Body of pancreas (tissue), 4 donors: ENCODE results near the gene ALLC. TPM values are rescaled to one million over a fixed set of nuclear protein-coding genes. Genes with fewer than 3 reads are reported as not detected.

Experiments
- ATAC-seq: fragments of 150-250 bp; one replicate; pipeline ENCODE4 v1.9.1; 2016
- DNase-seq, 4 donors: peaks; one replicate each; pipeline ENCODE4 v3.0.0-alpha.2; 2019
- H3K27ac ChIP-seq, 4 donors: fragments of 200-600 bp; sonication (generic); 1 replicate in 3 of 4; 2 replicates in 1 of 4; pipeline versions ENCODE4 v1.5.1 to v1.6.1; 2016 to 2019; ENCODE audit warnings: mild to moderate bottlenecking in 1 of 4, mixed read lengths in 1 of 4, moderate library complexity in 1 of 4
- H3K27me3 ChIP-seq, 2 donors: fragments of 200-600 bp; sonication (generic); one replicate each; pipeline ENCODE4 v1.6.0; 2016; ENCODE audit warnings: mild to moderate bottlenecking in 1 of 2
- H3K36me3 ChIP-seq, 2 donors: fragments of 200-600 bp; sonication (generic); replicated peaks in 1 of 2; 2 replicates each; pipeline ENCODE4 v1.5.1; 2016; ENCODE audit warnings: low read depth in 2 of 2; ENCODE audit not compliant: insufficient read depth in 1 of 2
- H3K4me1 ChIP-seq: fragments of 200-600 bp; sonication (generic); one replicate; pipeline ENCODE4 v1.6.0; 2016
- H3K4me3 ChIP-seq, 2 donors: fragments of 200-600 bp; sonication (generic); 1 replicate in 1 of 2; 2 replicates in 1 of 2; pipeline ENCODE4 v1.5.1; 2016 to 2019
- H3K9me3 ChIP-seq, 3 donors: fragments of 200-600 bp; sonication (generic); 1 replicate in 2 of 3; 2 replicates in 1 of 3; pipeline ENCODE4 v1.5.1; 2016
- CTCF ChIP-seq, 7 experiments: fragments of 450-650 bp in 4 of 7; fragments of 200-600 bp in 3 of 7; sonication (generic) in 3 of 7; IDR thresholded peaks; one replicate each; pipeline ENCODE4 v1.5.1; 2016 to 2019; ENCODE audit warnings: antibody characterized with exemption in 7 of 7
- POLR2A ChIP-seq, 3 donors: fragments of 450-650 bp; IDR thresholded peaks; one replicate each; pipeline ENCODE4 v1.6.1; 2016; ENCODE audit warnings: antibody characterized with exemption in 3 of 3, mild to moderate bottlenecking in 2 of 3
- whole genome bisulfite sequencing, 2 donors: methylation state at CpG; one replicate each; pipeline ENCODE4 v1.1.5; 2017; 5-methylcytosine and 5-hydroxymethylcytosine counted together
- intact Hi-C: fragments of 100-400 bp; cut with DNase I; formaldehyde crosslinking; loops from one replicate; pipeline ENCODE4 v1.15.1; 2023
- total RNA-seq, 2 donors: library from RNA; depleted of rRNA; stranded (reverse); fragments of >200 nt; gene quantifications; one replicate each; pipeline ENCODE4 v1.1.0, GENCODE V29; 2016

Gene ALLC
- total RNA-seq, 2 donors from 2014 or later = not detected

GRCh38 chr2:3651691-3652648 is 6.0 kb upstream of the ALLC start:
- intact Hi-C loops = loop anchor here (10.0 kb wide), 1 partner anchor 227 kb away; no protein-coding TSS in a partner anchor
- H3K9me3 ChIP-seq = no peaks in the 10 kb centered on the region
- ATAC-seq = peak; percentile 49

GRCh38 chr2:3652896-3653625 is 4.9 kb upstream of the ALLC start:
- H3K9me3 ChIP-seq = no peaks in the 10 kb centered on the region
- no peak overlapping the region for H3K4me3 ChIP-seq
- TF ChIP-seq POLR2A (IDR thresholded peaks at IDR 0.05) = no peak
- no peak for TF ChIP-seq CTCF (IDR thresholded peaks at IDR 0.05)
- no peaks in the 10 kb centered on the region for H3K36me3 ChIP-seq
- ATAC-seq (no peak), DNase-seq (no peak)
- peaks cover 13% of the 10 kb centered on the region for H3K4me1 ChIP-seq
- no peaks in the 10 kb centered on the region for H3K27me3 ChIP-seq
- intact Hi-C loops = loop anchor here (10.0 kb wide), 1 partner anchor 228 kb away; no protein-coding TSS in a partner anchor
- WGBS, 2 donors = 67 to 72% methylated on average over 9 of the region's 9 CpGs
- H3K27ac ChIP-seq = no peak overlapping the region

More at GRCh38 chr2:3651691-3652648, 6.0 kb upstream of the ALLC start:
- Histone ChIP-seq H3K4me1 (peaks cover 13% of the 10 kb centered on the region), H3K36me3 (no peaks in the 10 kb centered on the region), H3K27ac (peak overlapping the region in 2 of 4 donors; percentile 49 to 63), H3K27me3 (no peaks in the 10 kb centered on the region), H3K4me3 (no peak overlapping the region)
- 11 to 18% methylated on average over 32 to 45 of the region's 45 CpGs for WGBS, 2 donors
- TF ChIP-seq CTCF (IDR thresholded peaks at IDR 0.05) = no peak
- no peak for TF ChIP-seq POLR2A (IDR thresholded peaks at IDR 0.05)
- peak; percentile 43 to 64 (median 54) for DNase-seq

- intact Hi-C loops = loop anchor here (10.0 kb wide), 1 partner anchor 229 kb away; no protein-coding TSS in a partner anchor
- ATAC-seq = no peak
- no peaks in the 10 kb centered on the region for H3K36me3 ChIP-seq
- H3K27me3 ChIP-seq = no peaks in the 10 kb centered on the region
- DNase-seq = no peak
- WGBS, 2 donors = 77 to 92% methylated on average over 9 to 10 of the region's 10 CpGs
- no peak for TF ChIP-seq POLR2A (IDR thresholded peaks at IDR 0.05)
- no peak overlapping the region for H3K4me3 ChIP-seq
- H3K27ac ChIP-seq = no peak overlapping the region
- no peaks in the 10 kb centered on the region for H3K9me3 ChIP-seq
- H3K4me1 ChIP-seq = peaks cover 13% of the 10 kb centered on the region
Measured at GRCh38 chr2:3654011-3654410, 4.0 kb upstream of the ALLC start.

GRCh38 chr2:3654531-3655225 is 3.3 kb upstream of the ALLC start:
- TF ChIP-seq CTCF (IDR thresholded peaks at IDR 0.05) = no peak
- no peak for TF ChIP-seq POLR2A (IDR thresholded peaks at IDR 0.05)
- Histone ChIP-seq H3K4me1 (peaks cover 13% of the 10 kb centered on the region), H3K36me3 (no peaks in the 10 kb centered on the region), H3K27ac (no peak overlapping the region), H3K9me3 (no peaks in the 10 kb centered on the region), H3K4me3 (no peak overlapping the region), H3K27me3 (no peaks in the 10 kb centered on the region)
- intact Hi-C loops = loop anchor here (10.0 kb wide), 1 partner anchor 230 kb away; no protein-coding TSS in a partner anchor
- DNase-seq (no peak), ATAC-seq (no peak)
- 58 to 65% methylated on average over 18 to 21 of the region's 21 CpGs for whole genome bisulfite sequencing, 2 donors
